ENCODE measurements around the gene HM13.

DNA sequence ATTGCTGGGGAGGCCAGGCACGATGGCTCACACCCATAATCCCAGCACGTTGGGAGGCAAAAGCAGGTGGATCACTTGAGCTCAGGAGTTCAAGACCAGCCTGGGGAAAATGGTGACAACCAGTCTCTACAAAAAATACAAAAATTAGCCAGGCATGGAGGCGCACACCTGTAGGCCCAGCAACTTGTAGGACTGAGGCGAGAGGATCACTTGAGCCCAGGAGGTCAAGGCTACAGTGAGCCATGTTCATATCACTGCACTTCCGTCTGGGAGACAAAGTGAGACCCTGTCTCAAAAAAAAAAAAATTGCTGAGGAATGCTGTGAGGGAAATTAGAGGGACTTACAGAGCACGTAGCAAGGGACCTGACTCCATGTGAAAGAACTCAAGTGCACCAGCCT is 50.0 kb downstream of the HM13 start:
- TF ChIP-seq, protein P1, sequence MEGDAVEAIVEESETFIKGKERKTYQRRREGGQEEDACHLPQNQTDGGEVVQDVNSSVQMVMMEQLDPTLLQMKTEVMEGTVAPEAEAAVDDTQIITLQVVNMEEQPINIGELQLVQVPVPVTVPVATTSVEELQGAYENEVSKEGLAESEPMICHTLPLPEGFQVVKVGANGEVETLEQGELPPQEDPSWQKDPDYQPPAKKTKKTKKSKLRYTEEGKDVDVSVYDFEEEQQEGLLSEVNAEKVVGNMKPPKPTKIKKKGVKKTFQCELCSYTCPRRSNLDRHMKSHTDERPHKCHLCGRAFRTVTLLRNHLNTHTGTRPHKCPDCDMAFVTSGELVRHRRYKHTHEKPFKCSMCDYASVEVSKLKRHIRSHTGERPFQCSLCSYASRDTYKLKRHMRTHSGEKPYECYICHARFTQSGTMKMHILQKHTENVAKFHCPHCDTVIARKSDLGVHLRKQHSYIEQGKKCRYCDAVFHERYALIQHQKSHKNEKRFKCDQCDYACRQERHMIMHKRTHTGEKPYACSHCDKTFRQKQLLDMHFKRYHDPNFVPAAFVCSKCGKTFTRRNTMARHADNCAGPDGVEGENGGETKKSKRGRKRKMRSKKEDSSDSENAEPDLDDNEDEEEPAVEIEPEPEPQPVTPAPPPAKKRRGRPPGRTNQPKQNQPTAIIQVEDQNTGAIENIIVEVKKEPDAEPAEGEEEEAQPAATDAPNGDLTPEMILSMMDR (IDR thresholded peaks at IDR 0.05): no peak
- TF ChIP-seq SMC3 (IDR thresholded peaks at IDR 0.05) (no peak), RAD21 (conservative IDR thresholded peaks at IDR 0.05 in 1 of 2, IDR thresholded peaks at IDR 0.05 in 1 of 2) (no peak), MYC (IDR thresholded peaks at IDR 0.05; ENCODE audit: borderline replicate concordance, low read length) (no peak), ZC3H11A (IDR thresholded peaks at IDR 0.05) (no peak), CHD2 (IDR thresholded peaks at IDR 0.05; ENCODE audit: low read length, partially characterized antibody) (no peak), RARB (CRISPR knock-in tag; IDR thresholded peaks at IDR 0.05) (no peak), POLR2A (IDR thresholded peaks at IDR 0.05; ENCODE audit: low read length) (no peak), MAFK (IDR thresholded peaks at IDR 0.05; ENCODE audit: partially characterized antibody) (no peak), NPAS2 (CRISPR knock-in tag; IDR thresholded peaks at IDR 0.05; ENCODE audit: borderline replicate concordance) (no peak)
- TF ChIP-seq, protein P2, sequence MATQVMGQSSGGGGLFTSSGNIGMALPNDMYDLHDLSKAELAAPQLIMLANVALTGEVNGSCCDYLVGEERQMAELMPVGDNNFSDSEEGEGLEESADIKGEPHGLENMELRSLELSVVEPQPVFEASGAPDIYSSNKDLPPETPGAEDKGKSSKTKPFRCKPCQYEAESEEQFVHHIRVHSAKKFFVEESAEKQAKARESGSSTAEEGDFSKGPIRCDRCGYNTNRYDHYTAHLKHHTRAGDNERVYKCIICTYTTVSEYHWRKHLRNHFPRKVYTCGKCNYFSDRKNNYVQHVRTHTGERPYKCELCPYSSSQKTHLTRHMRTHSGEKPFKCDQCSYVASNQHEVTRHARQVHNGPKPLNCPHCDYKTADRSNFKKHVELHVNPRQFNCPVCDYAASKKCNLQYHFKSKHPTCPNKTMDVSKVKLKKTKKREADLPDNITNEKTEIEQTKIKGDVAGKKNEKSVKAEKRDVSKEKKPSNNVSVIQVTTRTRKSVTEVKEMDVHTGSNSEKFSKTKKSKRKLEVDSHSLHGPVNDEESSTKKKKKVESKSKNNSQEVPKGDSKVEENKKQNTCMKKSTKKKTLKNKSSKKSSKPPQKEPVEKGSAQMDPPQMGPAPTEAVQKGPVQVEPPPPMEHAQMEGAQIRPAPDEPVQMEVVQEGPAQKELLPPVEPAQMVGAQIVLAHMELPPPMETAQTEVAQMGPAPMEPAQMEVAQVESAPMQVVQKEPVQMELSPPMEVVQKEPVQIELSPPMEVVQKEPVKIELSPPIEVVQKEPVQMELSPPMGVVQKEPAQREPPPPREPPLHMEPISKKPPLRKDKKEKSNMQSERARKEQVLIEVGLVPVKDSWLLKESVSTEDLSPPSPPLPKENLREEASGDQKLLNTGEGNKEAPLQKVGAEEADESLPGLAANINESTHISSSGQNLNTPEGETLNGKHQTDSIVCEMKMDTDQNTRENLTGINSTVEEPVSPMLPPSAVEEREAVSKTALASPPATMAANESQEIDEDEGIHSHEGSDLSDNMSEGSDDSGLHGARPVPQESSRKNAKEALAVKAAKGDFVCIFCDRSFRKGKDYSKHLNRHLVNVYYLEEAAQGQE (IDR thresholded peaks at IDR 0.05): no peak

Measured in A549 (cell line).